CD4-positive, CD25-positive, alpha-beta regulatory T cell (primary cell): ENCODE measurements around the gene SLC13A3. TPM values are rescaled to one million over a fixed set of nuclear protein-coding genes. Genes with fewer than 3 reads are reported as not detected.

Source experiments
- ATAC-seq, 2 donors: fragments of 150-1000 bp; cut with Tn5 transposase; one replicate each; pipeline ENCODE4 v1.10.0; 2021; ENCODE audit warnings: low read depth in 2 of 2, moderate number of reproducible peaks in 2 of 2, moderate library complexity in 1 of 2
- DNase-seq, 3 donors: peaks; one replicate each; pipeline versions ENCODE4 v3.0.0 to v3.0.0-alpha.2; 2012 to 2022; ENCODE audit warnings: mixed read lengths in 1 of 3
- H3K27ac ChIP-seq: one replicate; pipeline ENCODE4 v1.7.0; 2013; ENCODE audit warnings: mild to moderate bottlenecking, low read length; ENCODE audit not compliant: insufficient read depth, poor library complexity, severe bottlenecking
- H3K27me3 ChIP-seq: one replicate; pipeline ENCODE4 v1.7.0; 2013; ENCODE audit warnings: low read length; ENCODE audit not compliant: control insufficient read depth, insufficient read depth
- H3K36me3 ChIP-seq: one replicate; pipeline ENCODE4 v1.7.0; 2013; ENCODE audit warnings: mild to moderate bottlenecking, low read length, moderate library complexity; ENCODE audit not compliant: control insufficient read depth, insufficient read depth
- H3K4me1 ChIP-seq: 2 replicates; pipeline ENCODE4 v1.7.0; 2013; ENCODE audit warnings: mild to moderate bottlenecking, low read length; ENCODE audit not compliant: insufficient read depth, control insufficient read depth, poor library complexity, severe bottlenecking
- H3K4me3 ChIP-seq: one replicate; pipeline ENCODE4 v1.7.0; 2013; ENCODE audit warnings: low read depth, mild to moderate bottlenecking, low read length, moderate library complexity
- H3K9me3 ChIP-seq, 2 experiments: 1 replicate in 1 of 2; 2 replicates in 1 of 2; pipeline ENCODE4 v1.7.0; 2013; ENCODE audit warnings: low read length in 2 of 2, mild to moderate bottlenecking in 1 of 2, moderate library complexity in 1 of 2; ENCODE audit not compliant: control insufficient read depth in 2 of 2
- H3K27ac Mint-ChIP-seq, 3 donors: one replicate each; pipeline ENCODE4 v1.8.0; 2020 to 2022; ENCODE audit warnings: mild to moderate bottlenecking in 3 of 3, mixed read lengths in 3 of 3, moderate library complexity in 2 of 3
- H3K27me3 Mint-ChIP-seq: one replicate; pipeline ENCODE4 v1.8.0; 2022; ENCODE audit warnings: mild to moderate bottlenecking, mixed read lengths
- H3K36me3 Mint-ChIP-seq: one replicate; pipeline ENCODE4 v1.8.0; 2020; ENCODE audit warnings: mixed read lengths
- H3K4me1 Mint-ChIP-seq, 4 donors: one replicate each; pipeline ENCODE4 v1.8.0; 2020 to 2022; ENCODE audit warnings: mixed read lengths in 4 of 4, mild to moderate bottlenecking in 1 of 4
- H3K4me3 Mint-ChIP-seq, 4 donors: one replicate each; pipeline ENCODE4 v1.8.0; 2020 to 2022; ENCODE audit warnings: mild to moderate bottlenecking in 4 of 4, mixed read lengths in 4 of 4, moderate library complexity in 3 of 4
- H3K9me3 Mint-ChIP-seq, 7 donors: one replicate each; pipeline ENCODE4 v1.8.0; 2020 to 2022; ENCODE audit warnings: mixed read lengths in 7 of 7, mild to moderate bottlenecking in 3 of 7, moderate library complexity in 2 of 7
- polyA plus RNA-seq, 4 donors: library from polyadenylated mRNA; unstranded; fragments of 300-500 nt; fragmentation: Illumina TruSeq; gene quantifications; one replicate each; pipeline ENCODE4 v1.2.3, GENCODE V29; 2021
- total RNA-seq: library from RNA; stranded (reverse); gene quantifications from one replicate; pipeline ENCODE4 v1.2.3, GENCODE V29; 2022

Gene SLC13A3
- total and polyA plus RNA-seq, 5 donors from 2014 or later, result 0.67 TPM; not detected in 4

- no peaks in the 10 kb centered on the region for H3K36me3 ChIP-seq
- no peaks in the 10 kb centered on the region for H3K9me3 ChIP-seq
- Mint-ChIP-seq H3K4me3 (no peak overlapping the region), H3K27me3 (peaks cover 11% of the 10 kb centered on the region), H3K36me3 (no peaks in the 10 kb centered on the region), H3K4me1 (no peaks in the 10 kb centered on the region), H3K27ac (no peak overlapping the region), H3K9me3 (no peaks in the 10 kb centered on the region)
- no peak overlapping the region for H3K27ac ChIP-seq
- ATAC-seq, result no peak
- no peaks in the 10 kb centered on the region for H3K27me3 ChIP-seq
- no peak overlapping the region for H3K4me3 ChIP-seq
- no peaks in the 10 kb centered on the region for H3K4me1 ChIP-seq
- DNase-seq, result no peak
Measured at GRCh38 chr20:46576774-46577395, 74.4 kb downstream of the SLC13A3 start.

DNA sequence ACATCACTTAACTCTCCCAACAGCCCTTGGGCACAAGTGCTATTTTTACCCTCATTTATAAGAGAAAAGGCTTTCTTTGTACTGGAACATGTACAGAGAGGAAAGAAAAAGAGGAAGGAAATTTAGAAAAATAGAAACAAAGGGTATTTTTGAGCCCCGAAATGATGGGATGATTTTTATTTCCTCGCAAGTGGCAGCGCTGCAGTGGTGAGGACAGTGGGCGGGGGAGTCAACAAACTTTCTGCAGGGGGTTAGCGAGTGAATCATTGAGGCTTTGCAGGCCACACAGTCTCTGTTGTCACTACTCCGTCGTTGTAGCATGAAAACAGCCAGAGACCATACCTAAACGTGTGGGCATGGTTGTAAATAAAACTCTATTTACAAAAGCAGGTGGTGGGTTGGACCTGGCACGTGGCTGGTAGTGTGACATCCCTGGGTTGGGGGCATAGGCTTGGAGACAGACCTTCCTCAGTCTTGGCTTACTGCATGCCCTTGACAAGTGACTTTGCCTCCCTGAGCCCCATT, 75.3 kb downstream of the SLC13A3 start:
- peaks cover 4% of the 10 kb centered on the region for H3K27me3 Mint-ChIP-seq
- ATAC-seq (no peak), DNase-seq (no peak)
- H3K9me3 Mint-ChIP-seq, result no peaks in the 10 kb centered on the region
- Histone ChIP-seq H3K27ac (no peak overlapping the region), H3K27me3 (no peaks in the 10 kb centered on the region), H3K4me3 (no peak overlapping the region), H3K9me3 (no peaks in the 10 kb centered on the region), H3K36me3 (no peaks in the 10 kb centered on the region), H3K4me1 (no peaks in the 10 kb centered on the region)
- no peak overlapping the region for H3K27ac Mint-ChIP-seq
- H3K4me1 Mint-ChIP-seq, result no peaks in the 10 kb centered on the region
- no peak overlapping the region for H3K4me3 Mint-ChIP-seq
- H3K36me3 Mint-ChIP-seq, result no peaks in the 10 kb centered on the region

GRCh38 chr20:46575394-46575793, 75.9 kb downstream of the SLC13A3 start:
- Mint-ChIP-seq H3K36me3 (no peaks in the 10 kb centered on the region), H3K27ac (no peak overlapping the region)
- ATAC-seq, result no peak

GRCh38 chr20:46573788-46574584, 77.3 kb downstream of the SLC13A3 start:
- no peaks in the 10 kb centered on the region for H3K9me3 Mint-ChIP-seq
- peaks cover 14% of the 10 kb centered on the region for H3K27me3 Mint-ChIP-seq
- H3K4me1 ChIP-seq, result no peaks in the 10 kb centered on the region
- no peak overlapping the region for H3K4me3 Mint-ChIP-seq
- DNase-seq (no peak), ATAC-seq (no peak)
- H3K36me3 ChIP-seq, result no peaks in the 10 kb centered on the region
- no peaks in the 10 kb centered on the region for H3K36me3 Mint-ChIP-seq
- no peaks in the 10 kb centered on the region for H3K9me3 ChIP-seq
- H3K4me3 ChIP-seq, result no peak overlapping the region
- no peaks in the 10 kb centered on the region for H3K27me3 ChIP-seq
- no peak overlapping the region for H3K27ac Mint-ChIP-seq
- H3K4me1 Mint-ChIP-seq, result no peaks in the 10 kb centered on the region
- no peak overlapping the region for H3K27ac ChIP-seq

More at GRCh38 chr20:46575394-46575793, 75.9 kb downstream of the SLC13A3 start:
- H3K27me3 Mint-ChIP-seq, result peaks cover 4% of the 10 kb centered on the region
- H3K27ac ChIP-seq, result no peak overlapping the region
- H3K4me3 Mint-ChIP-seq, result no peak overlapping the region
- no peak overlapping the region for H3K4me3 ChIP-seq
- no peak for DNase-seq
- no peaks in the 10 kb centered on the region for H3K9me3 Mint-ChIP-seq
- H3K9me3 ChIP-seq, result no peaks in the 10 kb centered on the region
- no peaks in the 10 kb centered on the region for H3K36me3 ChIP-seq
- H3K27me3 ChIP-seq, result no peaks in the 10 kb centered on the region
- no peaks in the 10 kb centered on the region for H3K4me1 Mint-ChIP-seq
- no peaks in the 10 kb centered on the region for H3K4me1 ChIP-seq

GRCh38 chr20:46573234-46573633, 78.0 kb downstream of the SLC13A3 start:
- H3K27ac Mint-ChIP-seq, result no peak overlapping the region
- Histone ChIP-seq H3K4me1 (no peaks in the 10 kb centered on the region), H3K27me3 (no peaks in the 10 kb centered on the region), H3K27ac (no peak overlapping the region), H3K36me3 (no peaks in the 10 kb centered on the region), H3K4me3 (no peak overlapping the region), H3K9me3 (no peaks in the 10 kb centered on the region)
- peaks cover 18% of the 10 kb centered on the region for H3K27me3 Mint-ChIP-seq
- H3K4me3 Mint-ChIP-seq, result no peak overlapping the region
- DNase-seq (no peak), ATAC-seq (no peak)
- no peaks in the 10 kb centered on the region for H3K36me3 Mint-ChIP-seq
- H3K9me3 Mint-ChIP-seq, result no peaks in the 10 kb centered on the region
- no peaks in the 10 kb centered on the region for H3K4me1 Mint-ChIP-seq

DNA sequence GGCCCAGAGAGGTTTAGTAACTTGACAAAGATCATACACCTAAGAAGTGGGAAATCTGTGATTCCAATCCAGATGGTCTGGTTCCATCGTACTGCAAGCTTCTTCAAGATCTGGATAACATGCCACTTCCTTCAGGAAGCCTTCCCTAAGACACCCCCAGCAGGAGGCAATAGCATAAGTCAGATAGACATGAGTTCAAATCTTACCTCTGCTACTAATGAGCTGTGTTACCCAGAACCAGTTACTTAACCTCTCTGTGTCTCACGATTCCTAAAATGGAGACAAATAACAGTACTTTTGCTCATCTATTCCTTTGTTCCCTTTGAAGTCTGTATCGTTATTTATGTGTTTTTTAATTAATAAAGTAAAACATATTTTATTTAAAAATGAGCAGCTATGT, 78.5 kb downstream of the SLC13A3 start:
- DNase-seq (no peak), ATAC-seq (no peak)
- Histone ChIP-seq H3K36me3 (no peaks in the 10 kb centered on the region), H3K27ac (no peak overlapping the region), H3K27me3 (no peaks in the 10 kb centered on the region), H3K4me3 (no peak overlapping the region), H3K9me3 (no peaks in the 10 kb centered on the region), H3K4me1 (no peaks in the 10 kb centered on the region)
- H3K9me3 Mint-ChIP-seq, result no peaks in the 10 kb centered on the region
- no peaks in the 10 kb centered on the region for H3K4me1 Mint-ChIP-seq
- H3K27me3 Mint-ChIP-seq, result peaks cover 18% of the 10 kb centered on the region
- no peaks in the 10 kb centered on the region for H3K36me3 Mint-ChIP-seq
- H3K27ac Mint-ChIP-seq, result no peak overlapping the region
- H3K4me3 Mint-ChIP-seq, result no peak overlapping the region

- H3K27ac Mint-ChIP-seq, result no peak overlapping the region
- DNase-seq (no peak), ATAC-seq (no peak)
- H3K4me3 ChIP-seq, result no peak overlapping the region
- H3K36me3 Mint-ChIP-seq, result no peaks in the 10 kb centered on the region
- H3K9me3 ChIP-seq, result no peaks in the 10 kb centered on the region
- H3K27me3 ChIP-seq, result peaks cover 3% of the 10 kb centered on the region
- H3K27ac ChIP-seq, result no peak overlapping the region
- no peaks in the 10 kb centered on the region for H3K9me3 Mint-ChIP-seq
- H3K36me3 ChIP-seq, result no peaks in the 10 kb centered on the region
- no peak overlapping the region for H3K4me3 Mint-ChIP-seq
- H3K4me1 ChIP-seq, result no peaks in the 10 kb centered on the region
- H3K4me1 Mint-ChIP-seq, result no peaks in the 10 kb centered on the region
- H3K27me3 Mint-ChIP-seq, result peaks cover 18% of the 10 kb centered on the region
Measured at GRCh38 chr20:46572153-46572552, 79.1 kb downstream of the SLC13A3 start.

- ATAC-seq (no peak), DNase-seq (no peak)
- Mint-ChIP-seq H3K4me3 (no peak overlapping the region), H3K4me1 (no peaks in the 10 kb centered on the region), H3K27ac (no peak overlapping the region), H3K27me3 (peaks cover 18% of the 10 kb centered on the region), H3K36me3 (no peaks in the 10 kb centered on the region), H3K9me3 (no peaks in the 10 kb centered on the region)
- Histone ChIP-seq H3K27me3 (peaks cover 3% of the 10 kb centered on the region), H3K27ac (no peak overlapping the region), H3K4me1 (no peaks in the 10 kb centered on the region), H3K4me3 (no peak overlapping the region), H3K9me3 (no peaks in the 10 kb centered on the region), H3K36me3 (no peaks in the 10 kb centered on the region)
Measured at GRCh38 chr20:46571418-46571817, 79.8 kb downstream of the SLC13A3 start.
